Effector CD4-positive, alpha-beta T cell (primary cell): Measurements from ENCODE around the gene PWWP2A.
"Not testable (repeated sequence)": the region's sequence is repeated elsewhere in the genome, so short reads cannot be mapped to it uniquely, and the experiment has no call there.

Source experiments
- DNase-seq: peaks from one replicate; pipeline ENCODE4 v3.0.0-alpha.2; 2020

Gene PWWP2A

GRCh38 chr5:160071516-160071915 lies 47.7 kb downstream of the PWWP2A start:
- no peak for DNase-seq

- not testable (repeated sequence) for DNase-seq
Measured at GRCh38 chr5:160069120-160069519, 50.1 kb downstream of the PWWP2A start.

- DNase-seq, result no peak
Measured at GRCh38 chr5:160064995-160065614, 54.1 kb downstream of the PWWP2A start.

GRCh38 chr5:160064417-160064810 lies 54.8 kb downstream of the PWWP2A start:
- no peak for DNase-seq

- no peak for DNase-seq
Measured at GRCh38 chr5:160061770-160062169, 57.5 kb downstream of the PWWP2A start.

GRCh38 chr5:160060001-160060400 lies 59.2 kb downstream of the PWWP2A start:
- no peak for DNase-seq

GRCh38 chr5:160057256-160057655 lies 62.0 kb downstream of the PWWP2A start:
- DNase-seq, result no peak

GRCh38 chr5:160054831-160055230 lies 64.4 kb downstream of the PWWP2A start:
- DNase-seq, result no peak

- DNase-seq, result no peak
Measured at GRCh38 chr5:160054047-160054446, 65.2 kb downstream of the PWWP2A start.

- DNase-seq, result no peak
Measured at GRCh38 chr5:160049099-160049498, 70.2 kb downstream of the PWWP2A start.

GRCh38 chr5:160048131-160048530 lies 71.1 kb downstream of the PWWP2A start:
- no peak for DNase-seq

GRCh38 chr5:160047423-160047822 lies 71.8 kb downstream of the PWWP2A start:
- DNase-seq, result no peak

GRCh38 chr5:160044967-160045366 lies 74.3 kb downstream of the PWWP2A start:
- DNase-seq, result no peak

GRCh38 chr5:160044391-160044804 lies 74.9 kb downstream of the PWWP2A start:
- no peak for DNase-seq

- no peak for DNase-seq
Measured at GRCh38 chr5:160042671-160043070, 76.6 kb downstream of the PWWP2A start.
